SU-DHL-6 (cell line): ENCODE measurements around the gene CARD18.

Experiments used
- H2AFZ ChIP-seq: fragments of 200-600 bp; sonication (generic); 2 replicates; pipeline ENCODE4 v1.6.1; 2014; ENCODE audit warnings: low read depth, mild to moderate bottlenecking, moderate library complexity, mixed read lengths, antibody characterized with exemption, low read length; ENCODE audit not compliant: severe bottlenecking
- H3F3A ChIP-seq: fragments of 200-600 bp; shearing (Covaris generic); 2 replicates; pipeline ENCODE4 v1.6.0; 2016; ENCODE audit warnings: antibody characterized with exemption, mild to moderate bottlenecking; ENCODE audit not compliant: insufficient read depth
- H3K27ac ChIP-seq: fragments of 200-600 bp; sonication (generic); 2 replicates; pipeline ENCODE4 v1.5.1; 2016; ENCODE audit warnings: low read depth, mild to moderate bottlenecking, low read length, moderate library complexity, mixed read lengths
- H3K27me3 ChIP-seq: fragments of 200-600 bp; sonication (generic), shearing (Covaris generic); 2 replicates; pipeline ENCODE4 v1.6.0; 2014; ENCODE audit warnings: mild to moderate bottlenecking, low read length
- H3K36me3 ChIP-seq: fragments of 200-600 bp; sonication (generic); 2 replicates; pipeline ENCODE4 v1.6.1; 2014; ENCODE audit warnings: mild to moderate bottlenecking, low read length, mixed read lengths
- H3K4me2 ChIP-seq: fragments of 300-600, 200-600 bp; shearing (Covaris generic), sonication (generic); 2 replicates; pipeline ENCODE4 v1.6.0; 2014; ENCODE audit warnings: low read length, low read depth, mild to moderate bottlenecking; ENCODE audit not compliant: poor library complexity, severe bottlenecking
- H3K4me3 ChIP-seq: fragments of 200-600 bp; sonication (generic); 2 replicates; pipeline ENCODE4 v1.5.1; 2014; ENCODE audit warnings: antibody characterized with exemption, low read length, mild to moderate bottlenecking, mixed read lengths; ENCODE audit not compliant: insufficient read depth, poor library complexity, severe bottlenecking
- H3K79me2 ChIP-seq: fragments of 200-600 bp; sonication (generic); 2 replicates; pipeline ENCODE4 v1.6.1; 2014; ENCODE audit warnings: mild to moderate bottlenecking, low read length, moderate library complexity; ENCODE audit not compliant: insufficient read depth
- H3K9ac ChIP-seq: fragments of 200-600 bp; sonication (generic); 2 replicates; pipeline ENCODE4 v1.7.0; 2014; ENCODE audit warnings: mild to moderate bottlenecking, low read length
- H3K9me2 ChIP-seq: fragments of 200-600 bp; sonication (generic); replicated peaks from 2 replicates; pipeline ENCODE4 v1.6.1; 2014; ENCODE audit warnings: low read length; ENCODE audit not compliant: insufficient read depth
- H3K9me3 ChIP-seq: fragments of 200-600 bp; sonication (generic); 2 replicates; pipeline ENCODE4 v1.6.1; 2014; ENCODE audit warnings: low read length, mixed read lengths; ENCODE audit not compliant: insufficient read depth
- H4K20me1 ChIP-seq: fragments of 200-600 bp; sonication (generic); 2 replicates; pipeline ENCODE4 v1.6.1; 2014; ENCODE audit warnings: low read depth, mild to moderate bottlenecking, antibody characterized with exemption, low read length, moderate library complexity, mixed read lengths
- CTCF ChIP-seq: fragments of 200-600 bp; sonication (generic); IDR thresholded peaks from one replicate; pipeline ENCODE4 v1.5.1; 2017; ENCODE audit warnings: antibody characterized with exemption, mild to moderate bottlenecking, low read length, moderate library complexity; ENCODE audit not compliant: insufficient read depth, poor library complexity, severe bottlenecking
- EZH2phosphoT487 ChIP-seq: fragments of 200-600 bp; sonication (generic), shearing (Covaris generic); conservative IDR thresholded peaks from 2 replicates; pipeline ENCODE4 v1.6.1; 2018; ENCODE audit warnings: mild to moderate bottlenecking, antibody characterized with exemption, low read length, moderate library complexity, mixed read lengths

CARD18 gene

GRCh38 chr11:105148241-105148640 is 8.7 kb upstream of the CARD18 start:
- Histone ChIP-seq H3K4me3 (no peak overlapping the region), H3F3A (no peaks in the 10 kb centered on the region), H3K9me3 (no peaks in the 10 kb centered on the region), H3K36me3 (no peaks in the 10 kb centered on the region), H2AFZ (no peak overlapping the region), H3K79me2 (no peaks in the 10 kb centered on the region), H3K4me2 (no peak overlapping the region), H4K20me1 (no peaks in the 10 kb centered on the region), H3K27me3 (no peaks in the 10 kb centered on the region), H3K27ac (no peak overlapping the region), H3K9ac (no peak overlapping the region), H3K9me2 (no peaks in the 10 kb centered on the region)
- no peak for TF ChIP-seq CTCF

- Histone ChIP-seq H3K27me3 (no peaks in the 10 kb centered on the region), H3K4me2 (no peak overlapping the region), H3K9me3 (no peaks in the 10 kb centered on the region), H3K9me2 (no peaks in the 10 kb centered on the region), H3K9ac (no peak overlapping the region), H3K4me3 (no peak overlapping the region), H3F3A (no peaks in the 10 kb centered on the region), H4K20me1 (no peaks in the 10 kb centered on the region), H3K79me2 (no peaks in the 10 kb centered on the region), H3K27ac (no peak overlapping the region), H3K36me3 (no peaks in the 10 kb centered on the region), H2AFZ (no peak overlapping the region)
- no peak for TF ChIP-seq CTCF
- no peak for TF ChIP-seq EZH2phosphoT487
Observed at GRCh38 chr11:105144887-105145286, 5.3 kb upstream of the CARD18 start.

GRCh38 chr11:105142167-105142566 is 2.6 kb upstream of the CARD18 start:
- H2AFZ ChIP-seq = no peak overlapping the region
- H3F3A ChIP-seq = no peaks in the 10 kb centered on the region
- H3K36me3 ChIP-seq = no peaks in the 10 kb centered on the region
- no peaks in the 10 kb centered on the region for H3K9me3 ChIP-seq
- no peaks in the 10 kb centered on the region for H3K9me2 ChIP-seq
- no peak overlapping the region for H3K4me3 ChIP-seq
- no peak overlapping the region for H3K4me2 ChIP-seq
- no peak for TF ChIP-seq EZH2phosphoT487
- no peak for TF ChIP-seq CTCF
- H3K9ac ChIP-seq = no peak overlapping the region
- H3K27ac ChIP-seq = no peak overlapping the region
- no peaks in the 10 kb centered on the region for H3K79me2 ChIP-seq
- H3K27me3 ChIP-seq = no peaks in the 10 kb centered on the region
- H4K20me1 ChIP-seq = no peaks in the 10 kb centered on the region

GRCh38 chr11:105137286-105137685 is 2.3 kb downstream of the CARD18 start:
- TF ChIP-seq CTCF (no peak), EZH2phosphoT487 (no peak)
- no peaks in the 10 kb centered on the region for H3K9me3 ChIP-seq

More at GRCh38 chr11:105137286-105137685, 2.3 kb downstream of the CARD18 start:
- Histone ChIP-seq H3K9me2 (no peaks in the 10 kb centered on the region), H3K4me3 (no peak overlapping the region), H3K36me3 (no peaks in the 10 kb centered on the region), H2AFZ (no peak overlapping the region), H3F3A (no peaks in the 10 kb centered on the region), H3K79me2 (no peaks in the 10 kb centered on the region), H3K27ac (no peak overlapping the region), H4K20me1 (no peaks in the 10 kb centered on the region), H3K27me3 (no peaks in the 10 kb centered on the region), H3K4me2 (no peak overlapping the region), H3K9ac (no peak overlapping the region)
